Islet precursor cell (in vitro differentiated cells): ENCODE data around the gene CCNE1.
A peak's percentile ranks its signal among the peaks of the same experiment; 100 is the strongest.
"Not testable (repeated sequence)": the region's sequence is repeated elsewhere in the genome, so short reads cannot be mapped to it uniquely, and the experiment has no call there.

Experiments used
- DNase-seq: peaks from one replicate; pipeline ENCODE4 v3.0.0-alpha.2; 2018

The CCNE1 gene

GRCh38 chr19:29789007-29789406 lies 22.8 kb upstream of the CCNE1 start:
- no peak for DNase-seq

GRCh38 chr19:29793116-29793727 lies 18.6 kb upstream of the CCNE1 start:
- no peak for DNase-seq

DNA sequence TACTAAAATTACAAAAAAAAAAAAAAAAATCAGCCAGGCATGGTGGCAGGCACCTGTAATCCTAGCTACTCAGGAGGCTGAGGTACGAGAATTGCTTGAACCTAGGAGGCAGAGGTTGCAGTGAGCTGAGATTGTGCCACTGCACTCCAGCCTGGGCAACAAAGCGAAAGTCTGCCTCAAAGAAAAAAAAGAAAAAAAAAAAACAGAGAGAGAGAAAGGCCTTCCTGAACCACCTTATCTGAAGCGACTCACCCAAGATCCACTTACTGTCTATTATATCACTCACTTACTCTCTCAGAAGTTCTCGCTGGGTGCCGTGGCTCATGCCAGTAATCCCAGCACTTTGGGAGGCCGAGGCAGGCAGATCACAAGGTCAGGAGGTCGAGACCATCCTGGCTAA lies 17.3 kb upstream of the CCNE1 start:
- peak; percentile 32 for DNase-seq

DNA sequence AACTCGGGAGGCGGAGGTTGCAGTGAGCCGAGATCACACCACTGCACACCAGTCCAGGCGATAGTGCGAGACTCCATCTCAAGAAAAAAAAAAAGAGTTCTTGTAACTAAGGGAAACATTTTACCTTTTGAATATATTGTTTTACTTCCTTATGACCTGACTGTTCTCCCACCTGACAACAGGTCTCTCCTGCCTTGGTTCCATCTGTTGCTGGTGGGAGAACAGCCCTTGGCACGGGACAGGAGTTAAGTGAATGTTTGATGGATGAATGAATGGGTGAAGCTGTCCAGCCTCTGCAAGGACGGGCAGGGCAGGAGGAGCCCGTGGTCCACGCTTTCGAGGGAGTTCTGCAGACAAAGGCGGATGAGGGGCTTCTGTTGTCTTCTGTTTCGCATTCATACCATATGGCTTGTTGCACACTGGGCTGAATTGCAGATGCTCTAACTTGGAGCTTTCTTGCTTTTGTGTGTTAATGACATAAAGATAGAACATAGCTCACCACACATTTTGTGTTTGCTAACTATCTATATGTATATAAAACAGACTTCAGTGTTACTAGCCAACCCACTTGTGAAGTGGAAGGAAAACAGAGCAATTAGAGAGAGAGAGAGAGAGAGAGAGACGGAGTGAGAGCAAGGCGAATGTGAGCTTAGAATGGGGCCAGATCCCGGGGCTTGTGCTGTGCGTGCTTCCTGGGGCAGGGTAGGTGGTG lies 16.2 kb upstream of the CCNE1 start:
- no peak for DNase-seq

- no peak for DNase-seq
These were observed 15.6 kb upstream of the CCNE1 start for GRCh38 chr19:29796173-29796573.

- peak; percentile 16 for DNase-seq
These were observed 12.9 kb upstream of the CCNE1 start for GRCh38 chr19:29798774-29799497.

GRCh38 chr19:29800100-29800825 lies 11.5 kb upstream of the CCNE1 start:
- DNase-seq, result no peak

DNA sequence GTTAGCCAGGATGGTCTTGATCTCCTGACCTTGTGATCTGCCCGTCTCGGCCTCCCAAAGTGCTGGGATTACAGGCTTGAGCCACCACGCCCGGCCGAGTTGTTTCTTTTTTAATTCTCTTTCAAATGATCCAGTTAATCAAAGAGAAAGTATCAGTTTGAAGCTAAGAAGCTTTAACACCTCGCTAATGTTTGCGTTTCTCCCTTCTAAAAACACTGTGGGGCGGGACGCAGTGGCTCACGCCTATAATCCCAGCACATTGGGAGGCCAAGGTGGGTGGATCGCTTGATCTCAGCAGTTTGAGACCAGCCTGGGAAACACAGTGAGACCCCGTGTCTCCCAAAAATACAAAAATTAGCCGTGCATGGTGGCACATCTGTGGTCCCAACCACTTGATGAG lies 7.8 kb upstream of the CCNE1 start:
- DNase-seq, result not testable (repeated sequence)

- DNase-seq, result no peak
These were observed 7.3 kb upstream of the CCNE1 start for GRCh38 chr19:29804493-29804892.

- DNase-seq, result no peak
These were observed 6.5 kb upstream of the CCNE1 start for GRCh38 chr19:29805031-29805965.

GRCh38 chr19:29806098-29806866 lies 5.5 kb upstream of the CCNE1 start:
- DNase-seq, result peak; percentile 66

DNA sequence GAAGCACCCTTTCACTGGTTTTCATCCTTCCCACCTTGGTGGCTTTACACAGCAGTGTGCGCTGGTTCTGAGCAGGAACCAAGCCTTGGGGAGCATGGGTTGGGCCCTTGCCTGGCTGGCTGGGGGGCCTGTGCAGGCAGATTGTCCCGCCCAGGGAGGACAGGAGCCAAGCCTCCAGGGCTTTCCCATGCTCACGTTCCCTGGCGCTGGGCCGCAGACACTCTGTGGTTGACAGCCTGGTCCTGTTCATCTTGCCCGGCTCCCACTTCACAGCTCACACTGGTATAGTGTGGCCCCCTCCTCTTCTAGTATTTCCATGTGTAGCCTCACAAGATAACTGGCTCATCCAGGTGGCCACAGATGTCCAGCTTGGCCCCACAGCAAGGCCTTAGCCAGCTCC lies 4.6 kb upstream of the CCNE1 start:
- DNase-seq, result no peak

DNA sequence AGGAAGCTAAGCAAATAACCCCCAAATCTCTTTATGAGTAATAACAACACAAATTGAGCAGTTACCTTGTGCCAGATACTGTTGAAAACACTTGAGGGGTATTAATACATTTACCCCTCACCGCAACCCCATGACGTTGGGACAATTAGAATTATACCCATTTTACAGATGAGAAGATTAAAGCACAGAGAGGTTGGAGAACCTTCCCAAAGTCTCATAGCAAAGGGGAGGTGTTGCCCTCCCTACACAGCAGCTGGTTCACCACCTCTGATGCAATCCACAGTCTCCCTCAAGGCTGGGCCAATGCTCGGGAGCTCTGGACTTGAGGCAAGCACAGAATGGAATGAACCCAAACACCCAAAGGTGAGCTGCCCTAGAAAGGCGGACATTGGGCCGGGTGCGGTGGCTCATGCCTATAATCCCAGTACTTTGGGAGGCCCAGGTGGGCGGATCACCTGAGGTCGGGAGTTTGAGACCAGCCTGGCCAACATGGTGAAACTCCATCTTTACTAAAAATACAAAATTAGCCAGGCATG lies 3.9 kb upstream of the CCNE1 start:
- no peak for DNase-seq

- no peak for DNase-seq
These were observed 1.8 kb upstream of the CCNE1 start for GRCh38 chr19:29809795-29810503.

GRCh38 chr19:29810504-29810871 lies 1.3 kb upstream of the CCNE1 start:
- no peak for DNase-seq

DNA sequence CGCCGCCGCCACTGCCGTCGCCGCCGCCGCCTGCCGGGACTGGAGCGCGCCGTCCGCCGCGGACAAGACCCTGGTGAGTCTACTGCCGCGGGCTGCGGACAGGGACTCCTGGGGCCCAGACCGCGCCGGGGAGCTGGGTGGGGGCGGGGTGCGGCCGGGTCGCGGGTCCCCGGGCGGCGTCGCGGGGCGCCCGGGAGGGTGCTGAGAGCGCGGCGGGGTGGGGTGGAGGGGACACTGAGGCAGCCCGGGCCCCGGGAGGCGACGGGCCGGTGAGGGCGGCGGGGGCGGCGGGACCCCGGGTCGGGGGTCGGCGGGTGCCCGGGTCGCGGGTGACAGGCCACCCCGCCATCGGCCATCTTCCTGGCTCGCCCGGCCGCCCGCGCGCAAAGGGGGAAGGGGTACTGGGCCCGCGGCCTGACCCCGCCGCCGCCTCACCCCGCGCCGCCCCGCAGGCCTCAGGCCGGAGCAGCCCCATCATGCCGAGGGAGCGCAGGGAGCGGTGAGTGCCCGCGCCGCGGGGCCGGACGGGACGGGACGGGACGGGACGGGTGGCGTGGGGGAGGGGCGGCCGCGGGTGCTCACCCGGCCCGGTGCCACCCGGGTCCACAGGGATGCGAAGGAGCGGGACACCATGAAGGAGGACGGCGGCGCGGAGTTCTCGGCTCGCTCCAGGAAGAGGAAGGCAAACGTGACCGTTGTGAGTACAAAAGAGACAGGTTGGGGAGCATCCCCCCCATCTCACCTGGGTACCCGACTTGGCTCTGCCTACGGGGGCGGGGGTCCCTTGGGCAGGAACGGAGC lies 489 bp downstream of the CCNE1 start:
- no peak for DNase-seq

GRCh38 chr19:29812881-29813275 lies 1.1 kb downstream of the CCNE1 start:
- no peak for DNase-seq

GRCh38 chr19:29813642-29814041 lies 1.9 kb downstream of the CCNE1 start:
- DNase-seq, result no peak

DNA sequence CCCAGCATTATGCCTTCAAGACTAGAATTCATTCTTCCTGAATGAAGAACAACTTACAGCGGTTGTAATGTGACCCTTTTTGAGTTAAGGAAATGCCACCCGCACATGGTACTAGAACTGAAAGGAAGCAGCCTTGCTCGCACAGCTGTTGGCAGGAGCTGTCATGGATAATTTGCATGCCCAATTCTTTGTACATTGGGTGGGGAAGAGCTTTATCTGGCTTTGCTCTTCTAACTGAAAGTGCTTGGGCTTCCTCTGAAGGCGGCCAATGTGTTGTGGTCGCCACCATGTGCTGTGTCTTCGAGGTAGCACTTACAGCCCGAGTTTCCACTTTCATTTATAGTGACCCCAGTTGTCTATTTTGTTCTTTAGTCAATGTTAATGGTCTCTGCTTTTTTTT lies 3.4 kb downstream of the CCNE1 start:
- DNase-seq, result no peak

DNA sequence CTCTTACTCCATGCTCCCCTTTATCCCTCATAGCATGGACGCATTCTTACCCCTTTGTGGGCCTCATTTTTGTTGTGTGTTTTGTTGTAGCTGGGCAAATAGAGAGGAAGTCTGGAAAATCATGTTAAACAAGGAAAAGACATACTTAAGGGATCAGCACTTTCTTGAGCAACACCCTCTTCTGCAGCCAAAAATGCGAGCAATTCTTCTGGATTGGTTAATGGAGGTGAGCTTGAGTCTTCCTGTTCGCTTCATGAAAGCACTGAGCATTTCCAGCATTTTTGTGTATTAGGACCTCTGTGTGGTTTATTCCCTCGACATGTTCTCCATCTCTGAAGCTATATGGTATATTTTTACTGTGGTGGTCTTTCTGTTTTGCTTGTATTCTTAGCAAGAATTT lies 5.5 kb downstream of the CCNE1 start:
- no peak for DNase-seq
